ENCODE results near the gene CD53.

The CD53 gene

GRCh38 chr1:110864287-110864686, 8.7 kb upstream of the CD53 start:
- no peak for TF ChIP-seq POLR2A (IDR thresholded peaks at IDR 0.05; ENCODE audit: low read depth, low read length)
- DNase-seq (ENCODE audit: insufficient read length, low spot score): no peak
- no peak for FAIRE-seq

- no peak for TF ChIP-seq POLR2A (IDR thresholded peaks at IDR 0.05; ENCODE audit: low read depth, low read length)
- no peak for FAIRE-seq
- no peak for DNase-seq (ENCODE audit: insufficient read length, low spot score)
Measured at GRCh38 chr1:110870721-110871388, 2.1 kb upstream of the CD53 start.

- DNase-seq (ENCODE audit: insufficient read length, low spot score): no peak
- FAIRE-seq: no peak
- TF ChIP-seq POLR2A (IDR thresholded peaks at IDR 0.05; ENCODE audit: low read depth, low read length): no peak
Measured at GRCh38 chr1:110872366-110872744, 593 bp upstream of the CD53 start.

- FAIRE-seq (no peak), DNase-seq (ENCODE audit: insufficient read length, low spot score) (no peak)
- TF ChIP-seq POLR2A (IDR thresholded peaks at IDR 0.05; ENCODE audit: low read depth, low read length): no peak
Measured at GRCh38 chr1:110873856-110874255, 908 bp downstream of the CD53 start.

DNA sequence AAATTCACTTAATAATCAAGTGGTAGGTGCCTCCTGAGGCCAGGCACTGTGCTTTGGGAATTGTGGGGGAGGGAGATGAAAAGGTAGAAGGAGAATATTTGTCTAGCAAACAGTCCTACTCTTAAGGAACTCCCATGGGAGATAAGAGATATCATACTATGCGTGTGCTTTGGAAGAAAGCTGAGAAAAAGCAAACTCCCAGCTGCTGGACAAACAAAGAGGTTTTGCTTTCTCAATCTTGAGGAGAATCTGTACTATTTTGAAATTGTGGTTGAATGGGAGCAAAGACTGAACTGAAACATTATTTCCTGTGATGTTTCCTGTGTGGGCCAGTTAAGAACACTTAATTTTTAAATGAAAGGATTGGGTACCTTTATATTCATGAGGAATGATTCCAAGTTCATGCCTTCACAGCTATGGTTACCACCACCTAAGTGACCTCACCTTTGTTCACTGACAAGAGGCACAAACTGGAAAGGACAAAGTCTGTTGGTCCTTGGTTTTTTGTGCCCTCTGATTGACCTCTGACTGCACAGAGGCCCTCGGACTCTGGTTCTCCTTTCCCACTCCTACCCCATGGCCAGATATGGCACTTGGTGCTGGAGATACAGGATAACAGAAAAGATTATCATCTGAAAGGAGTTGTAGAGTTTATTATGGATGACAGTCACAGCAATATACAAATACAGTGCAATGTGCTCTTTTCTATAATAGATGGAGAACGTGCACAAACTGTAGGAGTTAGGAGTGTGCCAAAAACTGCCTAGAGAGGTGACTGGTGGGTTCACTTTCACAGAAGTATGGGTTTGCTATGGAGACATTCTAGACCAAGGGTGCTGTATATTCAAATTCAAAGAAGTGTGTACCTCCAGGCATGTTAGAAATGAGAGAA, 1.6 kb downstream of the CD53 start:
- FAIRE-seq (no peak), DNase-seq (ENCODE audit: insufficient read length, low spot score) (no peak)
- no peak for TF ChIP-seq POLR2A (IDR thresholded peaks at IDR 0.05; ENCODE audit: low read depth, low read length)

DNA sequence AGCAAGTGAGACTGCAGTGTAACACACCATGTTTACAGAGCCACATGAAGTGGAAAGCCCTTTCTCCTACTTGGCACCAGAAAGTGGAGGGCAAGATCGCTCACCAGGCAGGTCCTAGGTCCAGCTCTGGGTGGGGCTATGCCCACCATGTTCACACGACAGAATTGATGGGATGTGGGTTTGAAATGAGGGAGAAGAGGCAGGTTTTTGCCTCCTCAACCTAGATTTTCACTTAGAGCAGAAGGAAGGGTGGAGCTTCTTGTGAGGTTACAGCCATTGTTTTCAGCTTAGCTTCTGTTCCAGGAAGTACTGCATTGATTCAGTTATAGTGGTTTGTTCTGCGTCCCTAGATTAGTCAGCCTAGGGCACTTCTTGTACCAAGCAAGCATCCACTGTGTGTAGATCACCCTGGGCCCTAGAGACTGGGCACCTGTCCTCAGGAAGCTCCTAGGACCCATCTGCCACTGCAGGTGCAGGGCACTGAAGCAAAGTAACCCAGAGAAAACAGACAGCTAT, 2.3 kb downstream of the CD53 start:
- DNase-seq (ENCODE audit: insufficient read length, low spot score) (no peak), FAIRE-seq (no peak)
- TF ChIP-seq POLR2A (IDR thresholded peaks at IDR 0.05; ENCODE audit: low read depth, low read length): no peak

- DNase-seq (ENCODE audit: insufficient read length, low spot score) (no peak), FAIRE-seq (no peak)
- no peak for TF ChIP-seq POLR2A (IDR thresholded peaks at IDR 0.05; ENCODE audit: low read depth, low read length)
Measured at GRCh38 chr1:110876748-110877341, 3.9 kb downstream of the CD53 start.

DNA sequence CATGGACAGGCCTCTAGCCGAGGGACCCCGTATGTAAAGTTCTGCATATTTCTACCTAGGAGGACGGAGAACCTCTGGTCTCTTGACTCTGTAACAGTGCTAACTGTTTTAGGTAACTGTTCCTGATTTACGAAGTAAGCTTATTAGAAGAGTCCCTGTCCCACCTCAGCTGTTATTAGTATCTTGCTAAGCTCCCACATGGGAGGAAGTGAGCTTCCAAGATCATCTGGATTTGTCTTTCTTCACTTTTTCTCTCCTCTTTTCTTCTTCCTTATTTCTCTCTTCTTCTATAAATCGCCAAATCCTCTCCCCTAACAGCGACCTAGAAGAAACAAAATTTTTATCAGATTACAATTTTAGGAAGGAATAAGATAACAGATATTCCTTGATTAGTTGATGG, 4.4 kb downstream of the CD53 start:
- no peak for TF ChIP-seq POLR2A (IDR thresholded peaks at IDR 0.05; ENCODE audit: low read depth, low read length)
- DNase-seq (ENCODE audit: insufficient read length, low spot score): no peak
- no peak for FAIRE-seq

GRCh38 chr1:110877776-110878175, 4.8 kb downstream of the CD53 start:
- no peak for TF ChIP-seq POLR2A (IDR thresholded peaks at IDR 0.05; ENCODE audit: low read depth, low read length)
- DNase-seq (ENCODE audit: insufficient read length, low spot score): no peak
- no peak for FAIRE-seq

GRCh38 chr1:110878591-110878990, 5.6 kb downstream of the CD53 start:
- TF ChIP-seq POLR2A (IDR thresholded peaks at IDR 0.05; ENCODE audit: low read depth, low read length): no peak
- FAIRE-seq (no peak), DNase-seq (ENCODE audit: insufficient read length, low spot score) (no peak)

DNA sequence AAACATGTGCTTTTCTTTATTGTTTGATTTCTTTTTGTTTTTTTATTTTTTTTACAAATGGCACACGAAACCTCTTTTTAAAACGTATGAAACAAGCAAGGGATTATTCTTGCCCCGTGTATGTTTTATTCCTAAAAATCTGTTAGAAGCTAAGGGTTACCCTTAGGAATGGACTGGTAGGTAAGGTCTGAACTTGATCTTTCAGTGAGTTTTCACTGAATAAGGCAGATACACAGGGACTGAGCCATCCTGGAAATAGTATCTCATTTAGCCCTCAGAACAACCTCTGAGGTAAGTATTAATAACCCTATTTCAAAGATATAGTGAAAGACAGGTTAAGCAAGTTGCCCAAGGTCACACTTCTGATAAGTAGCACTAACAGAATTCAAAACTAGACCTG, 6.0 kb downstream of the CD53 start:
- DNase-seq (ENCODE audit: insufficient read length, low spot score) (no peak), FAIRE-seq (no peak)
- TF ChIP-seq POLR2A (IDR thresholded peaks at IDR 0.05; ENCODE audit: low read depth, low read length): no peak

DNA sequence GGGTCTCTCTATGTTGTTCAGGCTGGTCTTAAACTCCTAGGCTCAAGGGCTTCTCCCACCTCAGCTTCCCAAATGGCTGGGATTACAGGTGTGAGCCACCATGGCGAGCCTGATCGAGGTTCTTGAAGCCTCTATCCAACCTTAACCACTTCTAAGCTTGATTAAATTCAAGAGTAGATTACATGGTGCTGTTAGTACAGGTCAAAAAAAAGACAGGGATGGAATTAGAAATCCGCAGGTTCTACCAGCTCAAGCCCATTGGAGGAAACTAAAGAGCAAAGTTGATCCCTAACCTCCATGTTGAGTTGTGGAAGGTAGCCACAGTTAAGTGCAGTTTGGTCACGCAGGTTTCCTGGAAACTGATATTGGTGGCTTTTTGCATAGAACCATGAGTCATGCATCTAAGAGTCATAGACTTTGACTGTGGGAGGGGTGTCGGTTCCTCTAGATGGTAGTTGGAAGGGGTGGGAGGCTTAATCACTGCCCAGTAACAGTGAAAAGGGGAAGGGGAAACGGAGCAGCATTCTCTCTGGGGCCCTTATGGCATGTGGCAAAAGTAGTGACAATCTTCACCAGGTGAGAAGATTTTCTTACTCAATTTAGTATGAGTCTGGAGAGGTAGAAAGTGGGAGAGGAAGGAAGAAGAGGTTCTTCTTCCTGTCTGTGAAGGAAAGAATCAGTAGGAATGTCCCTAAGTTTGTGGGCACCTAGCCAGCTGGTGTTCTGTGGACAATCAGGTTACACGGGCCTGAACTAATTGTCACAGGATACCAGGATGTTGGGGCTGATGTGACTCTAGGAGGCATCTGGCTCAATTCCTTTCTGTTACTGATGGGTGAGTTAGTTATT, 7.0 kb downstream of the CD53 start:
- FAIRE-seq (no peak), DNase-seq (ENCODE audit: insufficient read length, low spot score) (no peak)
- TF ChIP-seq POLR2A (IDR thresholded peaks at IDR 0.05; ENCODE audit: low read depth, low read length): no peak

GRCh38 chr1:110880708-110881374, 7.9 kb downstream of the CD53 start:
- DNase-seq (ENCODE audit: insufficient read length, low spot score): no peak
- no peak for TF ChIP-seq POLR2A (IDR thresholded peaks at IDR 0.05; ENCODE audit: low read depth, low read length)
- no peak for FAIRE-seq

Measured in H54 (cell line).